Measurements from ENCODE around the gene NEK9. TPM values are rescaled to one million over a fixed set of nuclear protein-coding genes. Genes with fewer than 3 reads are reported as not detected.
"Not testable (repeated sequence)": the region's sequence is repeated elsewhere in the genome, so short reads cannot be mapped to it uniquely, and the experiment has no call there.

The NEK9 gene
- total RNA-seq, 1 donor from 2014 or later, result 116 TPM

GRCh38 chr14:75153295-75153694 is 26.4 kb upstream of the NEK9 start:
- no peak overlapping the region for H3K4me3 ChIP-seq
- peaks cover 0 to 4% of the 10 kb centered on the region in 2 donors for H3K4me1 ChIP-seq
- no peak for DNase-seq (ENCODE audit: low spot score in 2 of 2)
- TF ChIP-seq CTCF (IDR thresholded peaks at IDR 0.05), result no peak
- intact Hi-C loops (cut with DNase I), result no loop called here
- no peaks in the 10 kb centered on the region for H3K9me3 ChIP-seq
- H3K27me3 ChIP-seq, result no peaks in the 10 kb centered on the region
- H3K36me3 ChIP-seq, result peaks cover 9 to 21% of the 10 kb centered on the region in 2 donors
- no peak overlapping the region for H3K27ac ChIP-seq

- no peaks in the 10 kb centered on the region for H3K9me3 ChIP-seq
- peaks cover 0 to 14% of the 10 kb centered on the region in 2 donors for H3K4me1 ChIP-seq
- H3K4me3 ChIP-seq, result no peak overlapping the region
- H3K27ac ChIP-seq, result no peak overlapping the region
- TF ChIP-seq CTCF (IDR thresholded peaks at IDR 0.05), result no peak
- intact Hi-C loops (cut with DNase I), result no loop called here
- H3K36me3 ChIP-seq, result peaks cover 9 to 21% of the 10 kb centered on the region in 2 donors
- H3K27me3 ChIP-seq, result no peaks in the 10 kb centered on the region
- no peak for DNase-seq (ENCODE audit: low spot score in 2 of 2)
Observed at GRCh38 chr14:75151851-75152250, 25.0 kb upstream of the NEK9 start.

GRCh38 chr14:75150637-75151036 is 23.8 kb upstream of the NEK9 start:
- H3K27me3 ChIP-seq; intact Hi-C loops (cut with DNase I); DNase-seq (ENCODE audit: low spot score in 2 of 2); H3K4me3 ChIP-seq; H3K9me3 ChIP-seq; H3K27ac ChIP-seq: not testable (repeated sequence)
- H3K36me3 ChIP-seq, result peaks cover 9 to 21% of the 10 kb centered on the region in 2 donors
- H3K4me1 ChIP-seq, result peaks cover 0 to 19% of the 10 kb centered on the region in 2 donors

GRCh38 chr14:75150150-75150549 is 23.3 kb upstream of the NEK9 start:
- H3K4me3 ChIP-seq, result no peak overlapping the region
- H3K27ac ChIP-seq, result peak overlapping the region in 1 of 2 donors; percentile 30
- H3K36me3 ChIP-seq, result peaks cover 9 to 25% of the 10 kb centered on the region in 2 donors
- no peak for DNase-seq (ENCODE audit: low spot score in 2 of 2)
- no peaks in the 10 kb centered on the region for H3K9me3 ChIP-seq
- no peaks in the 10 kb centered on the region for H3K27me3 ChIP-seq
- no peak for TF ChIP-seq CTCF (IDR thresholded peaks at IDR 0.05)
- intact Hi-C loops (cut with DNase I), result no loop called here
- H3K4me1 ChIP-seq, result peaks cover 0 to 19% of the 10 kb centered on the region in 2 donors

- DNase-seq (ENCODE audit: low spot score in 2 of 2), result peak; percentile 15 to 88
- Histone ChIP-seq H3K4me1 (peaks cover 4 to 27% of the 10 kb centered on the region in 2 donors), H3K27me3 (no peaks in the 10 kb centered on the region), H3K9me3 (no peaks in the 10 kb centered on the region), H3K27ac (peak overlapping the region; percentile 74 to 85), H3K4me3 (peak overlapping the region in 1 of 2 donors; percentile 2), H3K36me3 (peaks cover 9 to 31% of the 10 kb centered on the region in 2 donors)
- intact Hi-C loops (cut with DNase I), result loop anchor here (5.0 kb wide), 1 partner anchor 35 kb away; no protein-coding TSS in a partner anchor
- TF ChIP-seq CTCF (IDR thresholded peaks at IDR 0.05), result peak; percentile 11 to 50 (median 49)
Observed at GRCh38 chr14:75147423-75148071, 20.7 kb upstream of the NEK9 start.

GRCh38 chr14:75144944-75145343 is 18.1 kb upstream of the NEK9 start:
- intact Hi-C loops (cut with DNase I), result loop anchor here (5.0 kb wide), 1 partner anchor 37 kb away; no protein-coding TSS in a partner anchor
- peaks cover 4 to 27% of the 10 kb centered on the region in 2 donors for H3K4me1 ChIP-seq
- peak; percentile 12 to 71 for DNase-seq (ENCODE audit: low spot score in 2 of 2)

More at GRCh38 chr14:75144944-75145343, 18.1 kb upstream of the NEK9 start:
- no peak for TF ChIP-seq CTCF (IDR thresholded peaks at IDR 0.05)
- peaks cover 0 to 10% of the 10 kb centered on the region in 2 donors for H3K36me3 ChIP-seq
- peak overlapping the region; percentile 41 to 47 for H3K27ac ChIP-seq
- no peaks in the 10 kb centered on the region for H3K9me3 ChIP-seq
- H3K27me3 ChIP-seq, result no peaks in the 10 kb centered on the region
- H3K4me3 ChIP-seq, result no peak overlapping the region
